HEK293 (cell line): ENCODE data around the gene CD151.

Experiments used
- CTCF ChIA-PET: fragments of 350-600 bp; formaldehyde crosslinking; extraction: SDS; loops from one replicate; lab custom pipeline; 2021; ENCODE audit warnings: antibody characterized with exemption; lab: Yijun Ruan, JAX
- POLR2A ChIA-PET: fragments of 300-600 bp; formaldehyde crosslinking; extraction: SDS; loops from one replicate; lab custom pipeline; 2020; ENCODE audit warnings: antibody characterized with exemption, inconsistent platforms; lab: Yijun Ruan, JAX
- H3K27ac ChIP-seq: fragments of 200-500 bp; sonication (Bioruptor generic); 2 replicates; pipeline ENCODE4 v1.5.1; 2014; ENCODE audit warnings: low read depth, low read length, control low read depth, inconsistent platforms; ENCODE audit errors: extremely low read depth
- H3K36me3 ChIP-seq, 2 experiments: fragments of 200-500 bp in 1 of 2; sonication (Bioruptor generic) in 1 of 2; 1 replicate in 1 of 2; 2 replicates in 1 of 2; pipeline ENCODE4 v1.5.1; 2014 to 2017; ENCODE audit warnings: inconsistent platforms in 2 of 2, low read length in 2 of 2; ENCODE audit not compliant: control insufficient read depth in 2 of 2, insufficient read depth in 1 of 2
- H3K4me1 ChIP-seq: fragments of 200-500 bp; sonication (Bioruptor generic); 2 replicates; pipeline ENCODE4 v1.5.1; 2014; ENCODE audit warnings: mild to moderate bottlenecking, low read length, inconsistent platforms; ENCODE audit not compliant: control insufficient read depth, insufficient read depth
- H3K4me3 ChIP-seq: 2 replicates; pipeline ENCODE4 v1.5.1; 2011; ENCODE audit warnings: low read depth, mild to moderate bottlenecking, control low read depth, low read length, moderate library complexity
- H3K9me3 ChIP-seq: fragments of 200-500 bp; sonication (Bioruptor generic); 2 replicates; pipeline ENCODE4 v1.5.1; 2014; ENCODE audit warnings: low read depth, low read length, inconsistent platforms; ENCODE audit not compliant: control insufficient read depth, insufficient read depth
- BCL11A ChIP-seq: fragments of 450-650 bp; formaldehyde crosslinking; IDR thresholded peaks from 2 replicates; pipeline ENCODE4 v1.5.1; 2016; ENCODE audit warnings: low read depth, missing biosample characterization, missing genetic modification characterization
- BCL11B ChIP-seq: fragments of 450-650 bp; formaldehyde crosslinking; IDR thresholded peaks from 2 replicates; pipeline ENCODE4 v1.5.1; 2016; ENCODE audit warnings: low read depth, missing biosample characterization, missing genetic modification characterization
- CTCF ChIP-seq: fragments of 450-650 bp; formaldehyde crosslinking; IDR thresholded peaks from 2 replicates; pipeline ENCODE4 v1.5.1; 2016; ENCODE audit warnings: missing biosample characterization, missing genetic modification characterization
- EGR2 ChIP-seq: fragments of 450-650 bp; formaldehyde crosslinking; IDR thresholded peaks from 2 replicates; pipeline ENCODE4 v1.5.1; 2016; ENCODE audit warnings: low read depth, missing biosample characterization, missing genetic modification characterization
- HIC1 ChIP-seq: fragments of 450-650 bp; formaldehyde crosslinking; IDR thresholded peaks from 2 replicates; pipeline ENCODE4 v1.5.1; 2016; ENCODE audit warnings: missing biosample characterization, missing genetic modification characterization
- ZNF18 ChIP-seq: fragments of 450-650 bp; formaldehyde crosslinking; IDR thresholded peaks from 2 replicates; pipeline ENCODE4 v1.5.1; 2016; ENCODE audit warnings: missing biosample characterization, missing genetic modification characterization
- ZNF274 ChIP-seq, 2 experiments: fragments of 200-500 bp in 1 of 2; fragments of 450-650 bp in 1 of 2; sonication (Bioruptor generic) in 1 of 2; formaldehyde crosslinking in 1 of 2; IDR thresholded peaks; 2 replicates each; pipeline versions ENCODE4 v1.5.1 to v1.6.1; 2014 to 2016; ENCODE audit warnings: borderline replicate concordance in 1 of 2, inconsistent platforms in 1 of 2, low read length in 1 of 2, missing biosample characterization in 1 of 2, missing genetic modification characterization in 1 of 2
- ZNF391 ChIP-seq: fragments of 450-650 bp; formaldehyde crosslinking; IDR thresholded peaks from 2 replicates; pipeline ENCODE4 v1.5.1; 2016; ENCODE audit warnings: low read depth, missing biosample characterization, missing genetic modification characterization, borderline replicate concordance
- TF ChIP-seq, protein P1 (sequence below): fragments of 450-650 bp; formaldehyde crosslinking; IDR thresholded peaks from 2 replicates; pipeline ENCODE4 v1.5.1; 2016; ENCODE audit warnings: missing biosample characterization, missing genetic modification characterization, borderline replicate concordance
- TF ChIP-seq, protein P2 (sequence below): fragments of 450-650 bp; formaldehyde crosslinking; IDR thresholded peaks from 2 replicates; pipeline ENCODE4 v1.5.1; 2016; ENCODE audit warnings: missing biosample characterization, missing genetic modification characterization

The CD151 gene

DNA sequence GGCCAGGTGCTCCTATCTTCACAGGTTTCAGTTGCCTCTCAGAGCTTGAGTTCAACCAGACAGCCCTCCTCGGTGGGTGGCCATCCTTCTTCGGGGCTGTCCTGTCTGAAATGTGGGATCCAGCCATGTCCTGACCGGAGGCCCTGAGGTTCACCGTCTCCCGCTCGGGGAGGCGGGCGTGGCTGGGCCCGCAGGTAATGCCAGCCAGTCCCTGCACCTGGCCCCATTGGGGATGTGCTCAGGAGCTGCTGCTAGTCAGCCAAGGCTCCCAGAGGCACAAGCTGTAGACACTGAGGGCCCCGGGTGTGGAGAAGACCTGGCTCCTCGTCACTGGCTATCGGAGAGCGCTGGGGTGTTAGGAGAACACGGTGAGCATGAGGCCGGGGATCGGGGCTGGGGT lies 42.5 kb downstream of the CD151 start (continued):
- no peak for TF ChIP-seq ZNF391 (tag by site-specific recombination)
- TF ChIP-seq BCL11A (tag by site-specific recombination) = no peak
- TF ChIP-seq, all 188 proteins: peak for 0

DNA sequence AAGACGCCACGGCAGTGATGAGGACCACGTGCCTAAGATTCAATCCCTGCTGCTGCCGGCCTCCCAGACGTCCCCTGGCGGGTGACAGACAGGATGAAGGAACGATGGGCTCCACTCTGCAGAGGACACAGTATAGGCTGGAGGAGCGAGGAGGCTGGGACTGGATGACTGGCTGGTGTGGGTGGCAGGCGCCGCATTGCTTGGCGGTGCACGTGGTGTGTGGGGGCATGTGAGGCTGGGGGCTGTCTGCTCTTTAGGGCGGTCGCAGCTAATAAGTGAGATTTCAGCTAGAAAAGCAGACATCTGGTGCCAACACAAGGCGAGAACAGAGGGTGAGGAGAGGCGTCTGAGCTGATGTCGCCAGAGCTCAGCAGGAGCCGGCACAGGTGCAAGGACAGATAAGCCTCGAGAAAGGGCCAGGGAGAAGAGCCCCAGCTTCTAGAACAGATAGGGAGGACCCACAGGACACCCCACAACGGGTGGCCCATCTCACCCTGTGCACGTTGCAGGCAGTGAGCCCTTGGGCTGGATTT lies 43.1 kb downstream of the CD151 start:
- ChIA-PET POLR2A (no interaction called here), CTCF (no interaction called here)
- Histone ChIP-seq H3K27ac (no peak overlapping the region), H3K36me3 (peaks cover 0 to 59% of the 10 kb centered on the region in 2 experiments; a peak in 2 of 3 replicates), H3K4me1 (no peaks in the 10 kb centered on the region), H3K4me3 (no peak overlapping the region), H3K9me3 (no peaks in the 10 kb centered on the region)
- TF ChIP-seq, protein P1, sequence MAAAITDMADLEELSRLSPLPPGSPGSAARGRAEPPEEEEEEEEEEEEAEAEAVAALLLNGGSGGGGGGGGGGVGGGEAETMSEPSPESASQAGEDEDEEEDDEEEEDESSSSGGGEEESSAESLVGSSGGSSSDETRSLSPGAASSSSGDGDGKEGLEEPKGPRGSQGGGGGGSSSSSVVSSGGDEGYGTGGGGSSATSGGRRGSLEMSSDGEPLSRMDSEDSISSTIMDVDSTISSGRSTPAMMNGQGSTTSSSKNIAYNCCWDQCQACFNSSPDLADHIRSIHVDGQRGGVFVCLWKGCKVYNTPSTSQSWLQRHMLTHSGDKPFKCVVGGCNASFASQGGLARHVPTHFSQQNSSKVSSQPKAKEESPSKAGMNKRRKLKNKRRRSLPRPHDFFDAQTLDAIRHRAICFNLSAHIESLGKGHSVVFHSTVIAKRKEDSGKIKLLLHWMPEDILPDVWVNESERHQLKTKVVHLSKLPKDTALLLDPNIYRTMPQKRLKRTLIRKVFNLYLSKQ (tag by site-specific recombination) = no peak
- 0 out of 2 replicates have a peak, but pooled peaks have one; percentile 8 for TF ChIP-seq EGR2

DNA sequence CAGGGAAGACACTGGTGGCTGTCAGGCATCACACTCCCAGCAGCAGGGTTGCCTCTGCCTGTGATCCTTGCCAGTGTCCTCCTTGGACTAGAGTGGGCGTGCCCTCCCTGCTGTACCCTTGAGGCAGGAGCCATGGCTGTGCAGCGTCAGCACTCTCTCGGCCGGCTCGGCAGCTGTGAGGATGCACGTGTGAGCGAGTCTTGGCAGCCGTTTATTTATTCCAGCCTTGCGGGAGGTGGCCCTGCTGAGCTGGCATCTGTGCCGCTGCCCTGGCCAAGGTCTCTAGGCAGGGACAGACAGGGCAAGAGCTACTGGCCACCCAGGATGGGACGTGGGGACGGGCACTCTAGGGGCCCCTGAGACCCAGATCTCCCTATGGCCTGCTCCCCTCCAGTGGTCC lies 43.8 kb downstream of the CD151 start:
- ChIA-PET CTCF (no interaction called here), POLR2A (no interaction called here)
- H3K4me3 ChIP-seq = no peak overlapping the region
- no peak overlapping the region for H3K27ac ChIP-seq
- H3K4me1 ChIP-seq = no peaks in the 10 kb centered on the region
- no peak for TF ChIP-seq ZNF274 (IDR thresholded peaks at IDR 0.05; ENCODE audit: low read length)
- no peak for TF ChIP-seq ZNF274 (tag by site-specific recombination; IDR thresholded peaks at IDR 0.05; ENCODE audit: borderline replicate concordance)
- TF ChIP-seq HIC1 = 0 out of 2 replicates have a peak, but pooled peaks have one; percentile 31
- H3K36me3 ChIP-seq = peaks cover 0 to 58% of the 10 kb centered on the region in 2 experiments; a peak in 2 of 3 replicates
- H3K9me3 ChIP-seq = no peaks in the 10 kb centered on the region

DNA sequence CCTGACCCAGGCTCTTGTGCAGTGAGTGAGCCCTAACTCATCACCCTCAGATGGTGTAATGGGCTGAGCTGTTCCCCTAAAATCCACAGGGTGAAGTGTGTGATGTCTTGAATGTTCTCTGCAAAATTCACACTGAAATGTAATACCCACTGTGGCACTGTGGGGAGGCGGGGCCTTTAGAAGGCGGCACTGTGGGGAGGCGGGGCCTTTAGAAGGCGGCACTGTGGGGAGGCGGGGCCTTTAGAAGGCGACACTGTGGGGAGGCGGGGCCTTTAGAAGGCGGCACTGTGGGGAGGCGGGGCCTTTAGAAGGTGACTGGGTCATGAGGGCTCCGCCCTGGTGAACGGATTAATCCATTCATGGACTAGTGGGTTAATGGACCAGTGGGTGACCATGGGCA lies 44.8 kb downstream of the CD151 start:
- TF ChIP-seq BCL11B (no peak), ZNF18 (tag by site-specific recombination) (0 out of 2 replicates have a peak, but pooled peaks have one; percentile 33)
- H3K36me3 ChIP-seq = peaks cover 0 to 58% of the 10 kb centered on the region in 2 experiments; a peak in 2 of 3 replicates
- no peak overlapping the region for H3K4me3 ChIP-seq
- no peaks in the 10 kb centered on the region for H3K4me1 ChIP-seq
- no peaks in the 10 kb centered on the region for H3K9me3 ChIP-seq
- no peak overlapping the region for H3K27ac ChIP-seq
- ChIA-PET CTCF (no interaction called here), POLR2A (no interaction called here)

GRCh38 chr11:880447-880846 lies 47.7 kb downstream of the CD151 start:
- ChIA-PET POLR2A (no interaction called here), CTCF (no interaction called here)
- Histone ChIP-seq H3K4me3 (no peak overlapping the region), H3K27ac (no peak overlapping the region), H3K4me1 (no peaks in the 10 kb centered on the region), H3K36me3 (peaks cover 0 to 72% of the 10 kb centered on the region in 2 experiments; a peak in 2 of 3 replicates), H3K9me3 (no peaks in the 10 kb centered on the region)
- 0 out of 2 replicates have a peak, but pooled peaks have one; percentile 17 for TF ChIP-seq CTCF (tag by site-specific recombination)
- TF ChIP-seq, protein P2, sequence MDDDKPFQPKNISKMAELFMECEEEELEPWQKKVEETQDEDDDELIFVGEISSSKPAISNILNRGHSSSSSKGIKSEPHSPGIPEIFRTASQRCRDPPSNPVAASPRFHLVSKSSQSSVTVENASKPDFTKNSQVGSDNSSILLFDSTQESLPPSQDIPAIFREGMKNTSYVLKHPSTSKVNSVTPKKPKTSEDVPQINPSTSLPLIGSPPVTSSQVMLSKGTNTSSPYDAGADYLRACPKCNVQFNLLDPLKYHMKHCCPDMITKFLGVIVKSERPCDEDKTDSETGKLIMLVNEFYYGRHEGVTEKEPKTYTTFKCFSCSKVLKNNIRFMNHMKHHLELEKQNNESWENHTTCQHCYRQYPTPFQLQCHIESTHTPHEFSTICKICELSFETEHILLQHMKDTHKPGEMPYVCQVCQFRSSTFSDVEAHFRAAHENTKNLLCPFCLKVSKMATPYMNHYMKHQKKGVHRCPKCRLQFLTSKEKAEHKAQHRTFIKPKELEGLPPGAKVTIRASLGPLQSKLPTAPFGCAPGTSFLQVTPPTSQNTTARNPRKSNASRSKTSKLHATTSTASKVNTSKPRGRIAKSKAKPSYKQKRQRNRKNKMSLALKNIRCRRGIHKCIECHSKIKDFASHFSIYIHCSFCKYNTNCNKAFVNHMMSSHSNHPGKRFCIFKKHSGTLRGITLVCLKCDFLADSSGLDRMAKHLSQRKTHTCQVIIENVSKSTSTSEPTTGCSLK = no peak
